ENCODE measurements around the gene GLDN.
"Not testable (repeated sequence)": the region's sequence is repeated elsewhere in the genome, so short reads cannot be mapped to it uniquely, and the experiment has no call there.

Gene GLDN

DNA sequence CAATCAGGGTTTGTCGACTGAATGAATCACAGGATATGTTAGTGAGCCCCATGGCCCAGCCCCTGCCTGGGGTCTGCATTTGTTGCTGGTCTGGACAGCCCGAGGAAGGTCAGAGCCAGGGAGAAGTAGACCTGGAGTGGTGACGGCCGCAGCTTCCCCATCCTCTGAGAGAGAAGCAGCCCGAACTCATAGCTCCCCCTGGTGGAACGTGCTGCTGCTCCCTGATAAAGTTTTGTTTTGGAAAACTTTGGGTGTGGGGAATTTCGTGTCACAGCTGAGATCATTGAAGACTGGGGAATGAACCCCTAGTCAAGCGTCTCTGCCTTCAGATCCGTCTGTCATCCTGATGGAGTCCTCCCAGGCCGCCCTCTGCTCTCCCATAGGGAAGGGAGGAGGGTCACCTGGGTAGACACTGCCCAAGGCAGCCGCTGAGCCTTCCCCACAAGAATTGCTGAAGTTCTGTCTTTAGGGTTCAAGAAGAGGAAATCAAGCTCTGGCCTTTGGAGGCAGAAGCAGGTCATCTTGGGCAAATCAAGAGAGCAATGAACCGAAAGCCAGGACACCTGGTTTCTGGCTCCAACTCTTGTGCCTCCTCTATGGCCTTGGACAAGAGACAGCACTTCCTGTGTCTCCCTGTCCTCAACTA lies 60.5 kb downstream of the GLDN start:
- Histone ChIP-seq H3K9me3 (ENCODE audit: control insufficient read depth, insufficient read depth, low read length) (no peaks in the 10 kb centered on the region), H3K9ac (ENCODE audit: low read depth, low read length) (no peak overlapping the region), H3K36me3 (ENCODE audit: insufficient read depth, low read length) (no peaks in the 10 kb centered on the region), H3K4me1 (ENCODE audit: insufficient read depth, low read length) (no peaks in the 10 kb centered on the region; the same call in 1 of the 2 replicates)

DNA sequence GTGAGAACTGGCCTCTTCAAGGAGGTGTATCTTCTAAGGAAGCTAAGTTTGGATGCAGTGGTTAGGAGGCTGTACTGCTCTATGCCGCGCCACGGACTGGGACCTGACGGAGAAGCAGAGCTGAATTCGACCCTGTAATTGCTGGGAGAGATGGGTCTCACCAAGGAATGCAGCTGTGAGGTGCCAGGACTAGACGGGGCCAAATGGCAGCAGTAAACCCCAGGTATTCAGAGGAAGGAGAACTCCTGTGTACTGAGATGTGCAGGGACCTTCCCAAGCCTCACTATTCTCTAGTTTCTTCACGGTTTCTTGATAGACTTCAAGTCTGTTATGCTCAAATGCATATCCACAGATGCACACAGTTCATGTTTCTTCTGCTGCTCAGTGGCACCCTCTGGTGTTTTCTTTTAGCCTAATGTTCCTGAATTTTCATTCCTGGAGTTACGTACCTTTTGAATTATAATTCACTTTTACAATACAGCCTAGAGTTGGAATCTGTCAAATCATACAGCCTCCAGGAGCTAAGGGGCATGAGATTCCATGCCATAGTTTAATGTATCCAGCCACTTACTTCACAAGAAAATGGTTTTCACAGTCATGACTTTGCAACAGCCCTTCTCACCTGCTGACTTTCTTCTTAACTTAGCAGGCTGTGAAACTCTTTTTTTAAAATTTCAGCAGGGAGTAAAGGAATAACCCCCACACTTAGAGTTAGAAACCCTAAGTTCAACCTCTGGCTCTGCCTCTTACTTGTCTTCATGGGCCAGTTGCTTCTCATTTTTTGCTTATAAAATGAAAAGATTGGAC lies 61.8 kb downstream of the GLDN start:
- Histone ChIP-seq H3K9ac (ENCODE audit: low read depth, low read length) (no peak overlapping the region), H3K36me3 (ENCODE audit: insufficient read depth, low read length) (no peaks in the 10 kb centered on the region), H3K4me1 (ENCODE audit: insufficient read depth, low read length) (no peaks in the 10 kb centered on the region; the same call in 1 of the 2 replicates), H3K9me3 (ENCODE audit: control insufficient read depth, insufficient read depth, low read length) (no peaks in the 10 kb centered on the region)

DNA sequence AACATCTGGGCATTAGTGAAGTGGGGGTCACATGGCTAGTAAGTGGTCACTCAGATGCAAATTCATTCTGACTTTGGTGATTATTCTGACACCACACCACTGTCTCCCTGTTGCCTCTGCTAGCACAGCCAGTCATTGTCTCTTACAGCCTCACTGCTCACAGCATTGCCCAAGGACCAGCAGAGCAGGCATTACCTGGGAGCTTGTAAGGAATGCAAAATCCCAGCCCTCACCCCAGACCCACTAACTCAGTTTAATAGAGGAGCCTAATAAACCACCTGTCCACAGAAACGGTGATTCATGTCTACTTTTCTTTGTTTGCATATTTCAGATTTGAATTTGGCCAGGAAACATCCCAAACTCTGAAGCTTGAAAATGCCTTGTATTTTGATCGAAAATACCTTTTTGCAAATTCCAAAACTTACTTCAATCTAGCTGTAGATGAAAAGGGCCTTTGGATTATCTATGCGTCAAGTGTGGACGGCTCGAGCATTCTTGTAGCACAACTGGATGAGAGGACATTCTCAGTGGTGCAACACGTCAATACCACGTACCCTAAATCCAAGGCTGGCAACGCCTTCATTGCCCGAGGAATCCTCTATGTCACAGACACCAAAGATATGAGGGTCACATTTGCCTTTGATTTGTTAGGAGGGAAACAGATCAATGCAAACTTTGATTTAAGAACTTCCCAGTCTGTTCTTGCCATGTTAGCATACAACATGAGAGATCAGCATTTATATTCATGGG lies 62.7 kb downstream of the GLDN start:
- Histone ChIP-seq H3K4me1 (ENCODE audit: insufficient read depth, low read length) (no peaks in the 10 kb centered on the region; the same call in 1 of the 2 replicates), H3K9ac (ENCODE audit: low read depth, low read length) (no peak overlapping the region), H3K36me3 (ENCODE audit: insufficient read depth, low read length) (no peaks in the 10 kb centered on the region), H3K9me3 (ENCODE audit: control insufficient read depth, insufficient read depth, low read length) (no peaks in the 10 kb centered on the region)

GRCh38 chr15:51405693-51406523 lies 64.5 kb downstream of the GLDN start:
- H3K4me1 ChIP-seq (ENCODE audit: insufficient read depth, low read length): no peaks in the 10 kb centered on the region; the same call in 1 of the 2 replicates
- no peaks in the 10 kb centered on the region for H3K9me3 ChIP-seq (ENCODE audit: control insufficient read depth, insufficient read depth, low read length)
- H3K9ac ChIP-seq (ENCODE audit: low read depth, low read length): no peak overlapping the region
- H3K36me3 ChIP-seq (ENCODE audit: insufficient read depth, low read length): no peaks in the 10 kb centered on the region

- H3K9ac ChIP-seq (ENCODE audit: low read depth, low read length): no peak overlapping the region
- H3K4me1 ChIP-seq (ENCODE audit: insufficient read depth, low read length): no peaks in the 10 kb centered on the region
- no peaks in the 10 kb centered on the region for H3K36me3 ChIP-seq (ENCODE audit: insufficient read depth, low read length)
- no peaks in the 10 kb centered on the region for H3K9me3 ChIP-seq (ENCODE audit: control insufficient read depth, insufficient read depth, low read length)
Measured at GRCh38 chr15:51414256-51414860, 72.9 kb downstream of the GLDN start.

GRCh38 chr15:51416129-51416528 lies 74.7 kb downstream of the GLDN start:
- Histone ChIP-seq H3K4me1 (ENCODE audit: insufficient read depth, low read length) (no peaks in the 10 kb centered on the region), H3K9ac (ENCODE audit: low read depth, low read length) (no peak overlapping the region), H3K36me3 (ENCODE audit: insufficient read depth, low read length) (no peaks in the 10 kb centered on the region)

GRCh38 chr15:51423040-51423439 lies 81.6 kb downstream of the GLDN start:
- not testable (repeated sequence) for H3K9me3 ChIP-seq (ENCODE audit: control insufficient read depth, insufficient read depth, low read length)

More at GRCh38 chr15:51416129-51416528, 74.7 kb downstream of the GLDN start:
- no peaks in the 10 kb centered on the region for H3K9me3 ChIP-seq (ENCODE audit: control insufficient read depth, insufficient read depth, low read length)

GRCh38 chr15:51424780-51425179 lies 83.3 kb downstream of the GLDN start:
- H3K9me3 ChIP-seq (ENCODE audit: control insufficient read depth, insufficient read depth, low read length): peaks cover 4% of the 10 kb centered on the region
- H3K36me3 ChIP-seq (ENCODE audit: insufficient read depth, low read length): no peaks in the 10 kb centered on the region
- no peak overlapping the region for H3K9ac ChIP-seq (ENCODE audit: low read depth, low read length)
- H3K4me1 ChIP-seq (ENCODE audit: insufficient read depth, low read length): no peaks in the 10 kb centered on the region

More at GRCh38 chr15:51423040-51423439, 81.6 kb downstream of the GLDN start:
- not testable (repeated sequence) for H3K36me3 ChIP-seq (ENCODE audit: insufficient read depth, low read length); H3K4me1 ChIP-seq (ENCODE audit: insufficient read depth, low read length); H3K9ac ChIP-seq (ENCODE audit: low read depth, low read length)

- Histone ChIP-seq H3K36me3 (ENCODE audit: insufficient read depth, low read length) (no peaks in the 10 kb centered on the region), H3K4me1 (ENCODE audit: insufficient read depth, low read length) (no peaks in the 10 kb centered on the region), H3K9me3 (ENCODE audit: control insufficient read depth, insufficient read depth, low read length) (peaks cover 4% of the 10 kb centered on the region), H3K9ac (ENCODE audit: low read depth, low read length) (no peak overlapping the region)
Measured at GRCh38 chr15:51425517-51426040, 84.1 kb downstream of the GLDN start.

DNA sequence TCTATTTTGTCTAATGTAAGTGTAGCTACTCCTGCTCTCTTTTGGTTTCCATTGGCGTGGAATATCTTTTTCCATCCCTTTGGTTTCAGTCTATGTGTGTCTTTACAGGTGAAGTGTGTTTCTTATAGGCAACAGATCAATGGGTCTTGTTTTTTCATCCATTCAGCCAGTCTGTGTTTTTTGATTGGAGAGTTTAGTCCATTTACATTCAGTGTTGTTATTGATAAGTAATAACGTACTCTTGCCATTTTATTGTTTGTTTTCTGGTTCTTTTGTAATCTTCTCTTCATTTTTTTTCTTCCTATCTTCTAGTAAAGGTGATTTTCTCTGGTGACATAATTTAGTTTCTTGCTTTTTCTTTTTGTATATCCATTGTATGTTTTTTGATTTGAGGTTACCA lies 97.1 kb downstream of the GLDN start:
- Histone ChIP-seq H3K9me3 (ENCODE audit: control insufficient read depth, insufficient read depth, low read length) (no peaks in the 10 kb centered on the region; the same call in 1 of the 2 replicates), H3K36me3 (ENCODE audit: insufficient read depth, low read length) (no peaks in the 10 kb centered on the region), H3K9ac (ENCODE audit: low read depth, low read length) (no peak overlapping the region), H3K4me1 (ENCODE audit: insufficient read depth, low read length) (no peaks in the 10 kb centered on the region)

- no peaks in the 10 kb centered on the region for H3K36me3 ChIP-seq (ENCODE audit: insufficient read depth, low read length)
- H3K9me3 ChIP-seq (ENCODE audit: control insufficient read depth, insufficient read depth, low read length): no peaks in the 10 kb centered on the region; the same call in 1 of the 2 replicates
- no peaks in the 10 kb centered on the region for H3K4me1 ChIP-seq (ENCODE audit: insufficient read depth, low read length)
- H3K9ac ChIP-seq (ENCODE audit: low read depth, low read length): no peak overlapping the region
Measured at GRCh38 chr15:51443282-51443914, 101.9 kb downstream of the GLDN start.

DNA sequence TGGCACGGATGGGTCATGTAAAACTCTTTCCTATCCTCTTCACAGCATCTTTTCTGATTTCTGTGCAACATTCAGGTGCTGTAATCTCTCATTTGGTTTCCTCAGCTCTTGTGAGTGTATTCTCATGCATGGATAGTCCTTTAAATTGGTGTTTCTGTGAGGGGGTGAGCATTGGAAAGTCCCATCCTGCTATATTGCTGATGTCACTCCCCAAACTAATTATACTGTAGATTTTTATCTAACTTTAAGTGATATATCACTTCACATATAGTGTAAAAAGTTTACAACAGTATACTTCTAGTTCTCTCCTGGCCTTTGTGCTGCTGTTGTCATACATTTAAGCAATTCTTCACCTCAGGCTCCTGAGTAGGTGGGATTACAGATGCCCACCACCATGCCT lies 102.7 kb downstream of the GLDN start:
- Histone ChIP-seq H3K4me1 (ENCODE audit: insufficient read depth, low read length) (no peaks in the 10 kb centered on the region), H3K36me3 (ENCODE audit: insufficient read depth, low read length) (no peaks in the 10 kb centered on the region), H3K9ac (ENCODE audit: low read depth, low read length) (no peak overlapping the region), H3K9me3 (ENCODE audit: control insufficient read depth, insufficient read depth, low read length) (no peaks in the 10 kb centered on the region; the same call in 1 of the 2 replicates)

GRCh38 chr15:51444807-51445206 lies 103.4 kb downstream of the GLDN start:
- H3K9ac ChIP-seq (ENCODE audit: low read depth, low read length): no peak overlapping the region
- no peaks in the 10 kb centered on the region; the same call in 1 of the 2 replicates for H3K36me3 ChIP-seq (ENCODE audit: insufficient read depth, low read length)
- no peaks in the 10 kb centered on the region; the same call in 1 of the 2 replicates for H3K9me3 ChIP-seq (ENCODE audit: control insufficient read depth, insufficient read depth, low read length)
- peaks cover 1% of the 10 kb centered on the region for H3K4me1 ChIP-seq (ENCODE audit: insufficient read depth, low read length)
